Measurements from ENCODE around the gene UNC13D. TPM values are rescaled to one million over a fixed set of nuclear protein-coding genes. Genes with fewer than 3 reads are reported as not detected.

UNC13D gene
- total and polyA plus RNA-seq, 9 of the 15 experiments (the other 6 are each of a cell fraction or from before 2014, with no cell fraction given) = 0.86 to 244 (median 69.2) TPM

DNA sequence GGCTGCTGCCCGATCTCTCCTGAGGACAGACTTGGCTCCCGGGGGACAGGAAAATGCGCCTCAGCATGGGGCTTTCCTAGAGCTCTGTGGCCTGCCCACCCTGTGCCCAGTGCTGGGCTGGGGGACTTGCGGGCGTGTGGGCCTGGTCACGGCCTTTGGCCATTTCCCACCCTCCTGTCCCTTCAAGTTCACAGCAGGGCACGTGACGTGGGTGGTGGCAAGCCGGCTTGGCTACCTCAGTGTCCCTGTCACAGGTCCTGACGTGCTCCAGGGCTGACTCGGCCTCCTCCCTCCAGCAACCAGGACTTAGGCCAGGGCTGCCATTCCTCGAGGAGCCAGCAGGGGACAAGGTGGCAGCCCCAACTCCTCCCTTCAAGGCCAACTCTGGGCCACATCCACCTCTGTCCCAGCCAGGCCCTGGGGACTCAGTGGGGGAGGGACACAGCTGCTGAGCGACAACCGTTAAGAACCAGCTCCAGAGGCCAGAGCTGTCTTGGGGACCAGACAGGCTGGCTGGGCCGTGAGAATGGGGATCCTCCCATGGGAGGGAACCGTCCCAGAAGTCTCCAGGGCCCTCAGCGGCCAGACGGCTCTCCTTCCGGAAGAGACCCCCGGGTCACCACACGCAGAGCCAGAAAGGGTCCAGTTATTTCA, 981 bp upstream of the UNC13D start (continued):
- TF ChIP-seq TCF7L2 (IDR thresholded peaks at IDR 0.05; ENCODE audit: low read depth, low read length) (no peak), ZZZ3 (IDR thresholded peaks at IDR 0.05) (no peak), SAFB2 (IDR thresholded peaks at IDR 0.05; ENCODE audit: borderline replicate concordance, low read depth, low read length, severe bottlenecking) (no peak), CREB1 (IDR thresholded peaks at IDR 0.05) (no peak), CREB1 (CRISPR knock-in tag; IDR thresholded peaks at IDR 0.05) (peak; percentile 63), ZNF785 (CRISPR knock-in tag; IDR thresholded peaks at IDR 0.05) (no peak), CHAMP1 (IDR thresholded peaks at IDR 0.05) (no peak), CTBP1 (IDR thresholded peaks at IDR 0.05; ENCODE audit: borderline replicate concordance) (peak; percentile 96), NCOA1 (IDR thresholded peaks at IDR 0.05; ENCODE audit: low read depth) (no peak; the same call in 1 of the 2 replicates), SLC30A9 (CRISPR knock-in tag; IDR thresholded peaks at IDR 0.05) (no peak), HMGN3 (IDR thresholded peaks at IDR 0.05; ENCODE audit: borderline replicate concordance, extremely low read depth, insufficient read length, low read depth, low read length) (peak; percentile 82), CCAR2 (IDR thresholded peaks at IDR 0.05; ENCODE audit: low read depth, low read length) (no peak), HNRNPH1 (optimal IDR thresholded peaks at IDR 0.05; ENCODE audit: low read depth, low read length) (no peak), ZNF766 (CRISPR knock-in tag; conservative IDR thresholded peaks at IDR 0.05) (peak; percentile 86), DACH1 (IDR thresholded peaks at IDR 0.05; ENCODE audit: partially characterized antibody) (peak; percentile 68), ZBTB11 (CRISPR knock-in tag; IDR thresholded peaks at IDR 0.05) (peak in 1 of 3 experiments; percentile 56; a peak in 1 of 6 replicates), ZNF316 (IDR thresholded peaks at IDR 0.05) (no peak), ZNF507 (tag; conservative IDR thresholded peaks at IDR 0.05) (no peak), NFXL1 (CRISPR knock-in tag; IDR thresholded peaks at IDR 0.05) (no peak), SPI1 (IDR thresholded peaks at IDR 0.05; ENCODE audit: borderline replicate concordance, low read depth, low read length) (no peak), L3MBTL2 (IDR thresholded peaks at IDR 0.05) (peak; percentile 72), NEUROD1 (IDR thresholded peaks at IDR 0.05; ENCODE audit: borderline replicate concordance, low read depth, low read length, partially characterized antibody) (peak; percentile 28)
